Pancreas (tissue), 10 donors: Measurements from ENCODE around the gene TMEM247. TPM values are rescaled to one million over a fixed set of nuclear protein-coding genes. Genes with fewer than 3 reads are reported as not detected.

Source experiments
- ATAC-seq, 4 donors: fragments of 200-7000 bp; cut with Tn5 transposase; one replicate each; pipeline versions ENCODE4 v1.8.0 to v1.9.1; 2020; ENCODE audit warnings: mild to moderate bottlenecking in 4 of 4, moderate library complexity in 4 of 4
- DNase-seq, 6 donors: peaks; one replicate each; pipeline ENCODE4 v3.0.0-alpha.2; 2020
- FAIRE-seq: peaks from 2 replicates; lab custom pipeline; 2012; peaks lifted over from hg19 to GRCh38; lab: Jason Lieb, UNC
- H3K27ac ChIP-seq, 4 donors: fragments of 200-600 bp; sonication (generic); 1 replicate in 3 of 4; 2 replicates in 1 of 4; pipeline versions ENCODE4 v1.5.0 to v1.8.0; 2020
- H3K27me3 ChIP-seq, 4 donors: fragments of 200-600 bp; one replicate each; pipeline ENCODE4 v1.8.0; 2021
- H3K36me3 ChIP-seq, 3 donors: fragments of 200-600 bp; sonication (generic) in 1 of 3; one replicate each; pipeline versions ENCODE4 v1.5.0 to v1.8.0; 2020 to 2021
- H3K4me1 ChIP-seq, 3 donors: fragments of 200-600 bp; one replicate each; pipeline ENCODE4 v1.8.0; 2021
- H3K4me3 ChIP-seq, 4 donors: fragments of 200-600 bp; sonication (generic) in 2 of 4; one replicate each; pipeline versions ENCODE4 v1.5.0 to v1.8.0; 2020 to 2021
- H3K9me3 ChIP-seq, 4 donors: fragments of 200-600 bp; one replicate each; pipeline ENCODE4 v1.8.0; 2021
- CTCF ChIP-seq, 4 donors: fragments of 200-600 bp; sonication (generic) in 3 of 4; IDR thresholded peaks; one replicate each; pipeline versions ENCODE4 v1.5.0 to v1.8.0; 2021; ENCODE audit warnings: antibody characterized with exemption in 4 of 4
- WGBS, 2 donors: extraction: QIAGEN DNeasy Blood & Tissue Kit; methylation state at CpG; one replicate each; pipeline ENCODE4 v1.1.7; 2013; 5-methylcytosine and 5-hydroxymethylcytosine counted together
- intact Hi-C, 3 donors: fragments of 100-400 bp; cut with DNase I; formaldehyde crosslinking; loops; one replicate each; pipeline versions ENCODE4 v1.11.1 to v1.14.2; 2022
- polyA plus RNA-seq, 2 donors: library from polyadenylated mRNA; stranded (reverse); fragments of 200-250 nt; gene quantifications; one replicate each; pipeline ENCODE4 v1.2.3, GENCODE V29; 2013
- total RNA-seq, 6 donors: library from RNA; stranded (reverse); fragmentation: NEBNext Ultra II Directional in 4 of 6; extraction: Animal tissue kit (Norgen Biotek cat#: 25700) in 4 of 6; gene quantifications; one replicate each; pipeline versions ENCODE4 v1.2.1 to v1.2.4, GENCODE V29; 2021 to 2023
- donor health status: healthy with polysubstance abuse.
- donor health status: DM: no; HTN: no; CAD: no; lungs with moderate emphysema.
- donor health status: DM: no; HTN: no; CAD: no.
- donor health status: control.
- donor health status: control.
- donor health status: Bipolar disorder and iron deficiency.
- donor health status: DM: yes; HTN: yes; CAD: no.
- donor health status: DM: no; HTN: no; CAD: no.
- donor health status: DM: no; HTN: no; CAD: no.
- donor health status: DM: yes; HTN: yes; CAD: no.

Gene TMEM247
- total and polyA plus RNA-seq, 8 donors: not detected

GRCh38 chr2:46435353-46435752 is 44.0 kb upstream of the TMEM247 start:
- no peak overlapping the region for H3K4me3 ChIP-seq
- ATAC-seq: no peak
- DNase-seq: no peak
- H3K27me3 ChIP-seq: no peaks in the 10 kb centered on the region
- no peak for FAIRE-seq
- no peaks in the 10 kb centered on the region for H3K9me3 ChIP-seq
- H3K36me3 ChIP-seq: no peaks in the 10 kb centered on the region
- no peak for TF ChIP-seq CTCF (IDR thresholded peaks at IDR 0.05)
- no peak overlapping the region for H3K27ac ChIP-seq
- H3K4me1 ChIP-seq: no peaks in the 10 kb centered on the region
- intact Hi-C loops: no loop called here

- Histone ChIP-seq H3K36me3 (no peaks in the 10 kb centered on the region), H3K27me3 (no peaks in the 10 kb centered on the region), H3K9me3 (no peaks in the 10 kb centered on the region), H3K4me1 (no peaks in the 10 kb centered on the region), H3K27ac (no peak overlapping the region), H3K4me3 (no peak overlapping the region)
- FAIRE-seq (no peak), DNase-seq (no peak), ATAC-seq (no peak)
- TF ChIP-seq CTCF (IDR thresholded peaks at IDR 0.05): no peak
- WGBS, 2 donors: 64 to 70% methylated on average over 4 of the region's 4 CpGs
- intact Hi-C loops: no loop called here
Measured at GRCh38 chr2:46435796-46436360, 43.5 kb upstream of the TMEM247 start.

- DNase-seq: no peak
- no peak for ATAC-seq
- H3K27me3 ChIP-seq: no peaks in the 10 kb centered on the region
- no peaks in the 10 kb centered on the region for H3K9me3 ChIP-seq
- no peak overlapping the region for H3K4me3 ChIP-seq
- TF ChIP-seq CTCF (IDR thresholded peaks at IDR 0.05): no peak
- intact Hi-C loops: no loop called here
- H3K27ac ChIP-seq: no peak overlapping the region
- H3K36me3 ChIP-seq: no peaks in the 10 kb centered on the region
- FAIRE-seq: no peak
- no peaks in the 10 kb centered on the region for H3K4me1 ChIP-seq
Measured at GRCh38 chr2:46436800-46437199, 42.6 kb upstream of the TMEM247 start.

- ATAC-seq: no peak
- Histone ChIP-seq H3K4me1 (no peaks in the 10 kb centered on the region), H3K27ac (no peak overlapping the region), H3K9me3 (no peaks in the 10 kb centered on the region), H3K36me3 (no peaks in the 10 kb centered on the region), H3K4me3 (no peak overlapping the region), H3K27me3 (no peaks in the 10 kb centered on the region)
- FAIRE-seq: no peak
- WGBS, 2 donors: 71 to 82% methylated on average over 1 of the region's 1 CpG
- intact Hi-C loops: no loop called here
- no peak for TF ChIP-seq CTCF (IDR thresholded peaks at IDR 0.05)
- DNase-seq: no peak
Measured at GRCh38 chr2:46438102-46438501, 41.3 kb upstream of the TMEM247 start.

- Histone ChIP-seq H3K27ac (no peak overlapping the region), H3K4me1 (no peaks in the 10 kb centered on the region), H3K4me3 (no peak overlapping the region), H3K27me3 (no peaks in the 10 kb centered on the region), H3K36me3 (no peaks in the 10 kb centered on the region), H3K9me3 (no peaks in the 10 kb centered on the region)
- ATAC-seq: no peak
- no peak for FAIRE-seq
- no peak for DNase-seq
- no peak for TF ChIP-seq CTCF (IDR thresholded peaks at IDR 0.05)
- 70 to 79% methylated on average over 2 of the region's 2 CpGs for WGBS, 2 donors
- intact Hi-C loops: no loop called here
Measured at GRCh38 chr2:46438794-46439193, 40.6 kb upstream of the TMEM247 start.
